Stimulated activated CD8-positive, alpha-beta memory T cell treated with anti-CD3 and anti-CD28 coated beads, Interleukin-2, amount 100 ng/mL, for 48 hours (primary cell): ENCODE data around the gene OR2G3.
A peak's percentile ranks its signal among the peaks of the same experiment; 100 is the strongest.

Experiments used
- DNase-seq, 2 donors: peaks; one replicate each; pipeline ENCODE4 v3.0.0-alpha.2; 2020; ENCODE audit warnings: low read depth in 2 of 2

Gene OR2G3

DNA sequence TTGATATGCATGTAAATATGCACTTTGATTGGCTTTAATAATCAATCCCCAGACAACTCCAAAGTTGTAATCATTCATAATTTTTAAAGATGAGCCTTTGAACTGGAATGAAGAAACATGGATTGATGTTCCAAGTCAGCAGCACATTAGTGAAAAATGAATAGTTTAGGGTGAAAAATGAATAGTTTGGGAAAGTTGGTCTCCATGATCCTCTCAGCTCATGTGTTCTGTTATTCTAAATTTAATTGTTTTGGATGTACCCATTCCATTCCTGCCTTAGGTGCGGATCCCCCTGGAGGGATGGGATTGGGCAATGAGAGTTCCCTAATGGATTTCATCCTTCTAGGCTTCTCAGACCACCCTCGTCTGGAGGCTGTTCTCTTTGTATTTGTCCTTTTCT lies at the start of gene OR2G3:
TSS of gene OR2G3 (plus strand) at position 301 of the 400 bp plus-strand sequence. CDS start at position 301, 0 bp downstream.
- DNase-seq, result no peak

DNA sequence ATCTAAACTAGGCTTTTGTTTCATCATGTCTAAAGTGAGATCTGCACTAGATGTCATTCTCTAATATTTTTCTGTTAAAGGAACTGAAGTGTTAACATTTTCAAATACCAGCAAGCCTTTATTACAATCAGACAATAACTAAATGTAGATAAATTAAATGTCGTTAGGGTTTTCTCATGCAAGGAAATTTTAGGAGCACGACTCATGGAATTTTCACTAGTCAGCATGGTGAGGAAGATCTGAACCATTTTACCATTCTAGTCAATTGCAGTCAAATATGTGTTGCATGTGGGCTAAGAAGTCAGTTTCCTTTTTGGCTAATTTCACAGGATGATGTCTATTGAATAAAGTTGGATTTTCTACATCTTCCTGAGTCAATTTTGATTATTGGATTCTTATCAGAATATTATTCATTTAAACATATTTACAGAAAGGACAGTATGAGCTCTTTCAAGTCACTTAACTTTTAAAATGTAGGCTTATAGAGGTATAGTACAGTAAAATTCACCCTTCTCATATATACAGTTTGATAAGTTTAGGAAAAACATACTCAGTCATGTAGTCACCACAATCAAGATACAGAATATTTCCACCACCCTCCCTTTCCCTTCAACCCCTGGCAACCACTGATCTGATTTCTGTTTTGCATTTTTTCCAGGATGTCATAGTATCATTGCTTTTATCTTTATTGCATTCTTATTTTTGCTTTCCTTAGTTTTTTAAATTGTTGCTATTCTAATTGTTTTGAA lies 47.3 kb upstream of the OR2G3 start:
- no peak for DNase-seq

DNA sequence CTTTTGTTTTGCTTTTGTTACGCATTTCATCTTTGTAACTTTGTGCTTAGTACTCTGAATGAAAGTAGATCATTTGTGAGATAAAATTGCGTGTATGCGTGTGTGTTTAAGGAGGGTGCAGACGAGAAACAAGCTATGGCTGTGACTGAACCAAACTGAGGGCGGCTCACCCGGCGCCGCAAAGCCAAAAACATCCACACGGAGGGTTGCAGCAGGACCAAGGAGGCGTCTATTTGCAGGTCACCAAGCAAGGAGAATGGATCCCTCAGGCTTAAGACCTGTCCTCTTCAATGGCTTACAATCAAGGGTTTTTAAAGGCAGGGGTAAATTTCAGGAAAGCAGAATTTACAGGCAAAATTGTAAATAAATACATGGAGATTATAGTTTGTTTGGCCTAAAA lies 43.7 kb upstream of the OR2G3 start:
- DNase-seq, result no peak

DNA sequence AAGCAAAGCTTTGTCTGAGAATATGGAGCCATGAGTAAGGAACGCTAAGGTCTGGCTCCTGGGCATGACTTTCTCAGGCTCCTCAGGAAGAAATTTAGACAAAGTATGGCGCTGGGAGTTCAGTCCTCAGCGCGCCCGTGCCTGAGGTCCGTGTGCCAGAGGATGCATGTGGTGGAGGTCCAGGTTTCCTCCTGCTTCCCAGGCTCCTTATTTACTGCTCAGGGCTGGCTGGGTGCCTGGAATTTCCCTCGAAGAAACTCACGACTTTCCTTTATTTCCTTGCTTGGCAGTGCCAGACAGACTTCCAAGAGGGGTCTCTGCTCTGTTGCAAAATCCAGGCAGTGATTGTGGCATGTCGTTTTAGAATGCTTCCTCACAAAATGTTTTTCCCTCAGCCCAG lies 43.2 kb upstream of the OR2G3 start:
- no peak for DNase-seq

DNA sequence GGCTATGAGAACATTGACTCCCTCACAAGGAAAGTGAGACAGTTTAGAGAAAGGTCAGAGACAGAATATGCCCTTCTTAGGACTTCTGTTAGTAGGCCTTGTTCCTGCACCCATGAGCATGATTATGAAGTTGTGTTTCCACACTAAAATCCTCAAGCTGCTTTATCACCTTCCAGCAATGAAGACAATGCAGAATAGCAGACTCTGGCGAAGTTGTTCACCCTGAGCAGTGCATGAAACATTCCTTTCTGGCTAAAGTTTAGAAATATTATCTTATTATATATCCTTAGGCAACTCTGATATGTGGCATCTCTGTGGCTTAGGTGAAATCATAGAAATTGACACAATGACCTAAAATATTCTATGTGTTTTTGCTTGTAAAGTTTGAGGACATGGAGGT lies 31.1 kb upstream of the OR2G3 start:
- DNase-seq, result no peak

DNA sequence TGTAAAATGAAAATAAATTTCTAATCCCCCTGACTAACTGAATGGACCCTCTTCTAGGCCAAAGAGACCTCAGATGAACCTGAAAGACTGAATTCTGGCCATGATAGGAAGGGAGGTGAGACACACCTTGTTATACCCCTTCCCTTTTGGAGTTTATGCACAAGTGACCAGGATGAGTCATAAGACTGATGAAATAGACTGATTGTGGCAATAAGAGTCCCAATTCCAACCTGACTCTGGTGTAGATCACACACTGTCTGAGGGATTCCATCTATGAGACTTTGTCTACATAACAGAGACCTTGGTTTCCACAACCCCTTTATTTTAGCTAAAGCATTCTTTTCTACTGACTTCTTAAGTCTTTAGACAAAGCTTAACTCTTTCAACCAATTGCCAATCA lies 30.7 kb upstream of the OR2G3 start:
- DNase-seq, result no peak

DNA sequence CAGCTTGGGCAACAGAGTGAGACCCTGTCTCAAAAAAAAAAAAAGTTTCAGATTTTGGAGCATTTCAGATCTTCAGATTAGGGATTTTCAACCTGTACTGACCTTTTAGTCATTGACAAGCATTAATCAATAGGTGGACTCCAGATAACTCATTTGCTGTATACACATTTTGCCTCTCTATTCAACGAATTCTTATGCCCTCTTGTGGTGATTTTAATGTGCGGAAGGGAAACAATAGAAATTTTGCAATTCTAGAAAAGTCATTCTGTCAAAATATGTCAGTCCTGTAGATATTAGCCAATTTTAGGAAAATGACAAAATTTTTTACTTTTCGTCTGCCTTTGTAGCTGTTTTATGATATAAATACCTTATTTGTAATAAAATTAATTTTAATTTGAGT lies 28.9 kb upstream of the OR2G3 start:
- no peak for DNase-seq

DNA sequence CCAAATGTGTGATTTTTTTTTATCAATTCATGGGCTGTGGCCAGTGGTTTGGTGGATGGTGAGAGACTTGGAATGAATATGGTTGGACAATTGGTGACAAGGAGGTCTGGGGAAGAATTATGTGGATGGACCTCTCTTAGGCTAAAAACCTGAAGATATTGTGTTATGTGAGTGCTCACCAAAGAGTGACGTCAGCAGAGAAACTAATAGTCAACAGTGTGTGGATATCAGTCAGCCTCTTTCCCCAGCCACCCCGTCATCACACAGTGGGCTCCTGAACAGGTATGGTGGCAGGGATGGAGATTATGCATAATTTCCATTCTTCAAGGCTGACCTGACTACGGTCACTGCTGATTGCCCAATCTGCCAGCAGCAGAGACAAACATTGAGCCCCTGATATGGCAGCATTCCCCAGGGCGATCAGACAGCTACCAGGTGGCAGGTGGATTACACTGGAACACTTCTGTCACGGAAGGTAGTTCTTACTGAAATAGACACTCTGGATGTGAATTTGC lies 26.4 kb upstream of the OR2G3 start:
- no peak for DNase-seq

DNA sequence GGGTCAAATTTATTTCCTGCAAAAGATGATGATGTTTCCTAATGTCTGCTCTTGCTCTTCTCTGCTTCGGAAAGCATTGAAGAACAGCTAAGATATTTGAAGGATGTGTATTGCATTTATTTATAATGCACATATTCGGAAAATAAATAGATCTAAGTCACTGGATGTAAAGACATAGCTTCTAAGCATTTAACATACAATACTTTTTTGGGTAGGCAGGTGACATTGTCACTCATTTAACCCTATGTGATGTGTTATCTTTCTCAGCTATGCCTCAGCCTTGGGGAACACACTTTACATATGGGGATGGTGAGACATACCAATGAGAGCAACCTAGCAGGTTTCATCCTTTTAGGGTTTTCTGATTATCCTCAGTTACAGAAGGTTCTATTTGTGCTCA lies 17.3 kb upstream of the OR2G3 start, which contains the start of gene OR2G2:
TSS of gene OR2G2 (plus strand) at position 301 of the 400 bp plus-strand sequence. CDS start at position 301, 0 bp downstream.
- DNase-seq, result no peak

DNA sequence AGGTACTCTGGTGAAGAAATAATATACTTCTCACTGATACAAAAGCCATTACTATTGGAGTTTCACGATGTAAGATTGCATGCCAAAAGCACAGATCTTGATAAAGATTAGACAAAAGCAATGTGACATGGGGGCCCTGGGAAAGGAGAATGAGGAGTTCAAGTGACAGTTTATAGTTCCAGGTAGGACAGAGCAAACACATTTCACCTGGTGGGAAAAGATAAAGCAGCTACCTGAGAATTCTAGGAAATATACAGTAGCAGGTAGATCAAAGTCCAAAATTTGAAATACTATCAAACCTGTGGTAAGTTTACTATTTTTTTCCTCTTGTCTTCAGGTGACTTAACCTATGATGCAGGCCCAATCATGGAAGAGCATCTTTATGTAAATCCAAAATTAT lies 8.0 kb downstream of the OR2G3 start:
- no peak for DNase-seq

DNA sequence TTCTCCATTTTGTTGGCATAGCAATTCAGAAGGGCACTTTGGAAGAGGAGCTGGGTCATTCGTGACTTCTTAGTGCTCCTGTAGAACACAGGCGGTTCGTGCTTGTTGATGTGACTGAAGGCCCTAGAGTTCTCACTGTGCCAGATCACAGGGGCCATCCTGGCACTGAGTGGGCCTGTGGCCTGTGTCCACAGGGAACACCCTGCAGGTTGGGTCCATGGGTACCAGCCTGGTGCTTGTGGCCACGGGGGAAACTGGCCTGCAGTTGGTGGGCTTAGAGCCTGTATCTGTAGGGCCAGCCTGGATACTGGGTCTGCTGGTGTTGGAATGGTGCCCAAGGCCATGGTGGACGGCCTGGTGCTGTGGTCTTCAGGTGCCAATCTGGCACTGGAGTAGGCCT lies 9.2 kb downstream of the OR2G3 start:
- DNase-seq, result no peak

DNA sequence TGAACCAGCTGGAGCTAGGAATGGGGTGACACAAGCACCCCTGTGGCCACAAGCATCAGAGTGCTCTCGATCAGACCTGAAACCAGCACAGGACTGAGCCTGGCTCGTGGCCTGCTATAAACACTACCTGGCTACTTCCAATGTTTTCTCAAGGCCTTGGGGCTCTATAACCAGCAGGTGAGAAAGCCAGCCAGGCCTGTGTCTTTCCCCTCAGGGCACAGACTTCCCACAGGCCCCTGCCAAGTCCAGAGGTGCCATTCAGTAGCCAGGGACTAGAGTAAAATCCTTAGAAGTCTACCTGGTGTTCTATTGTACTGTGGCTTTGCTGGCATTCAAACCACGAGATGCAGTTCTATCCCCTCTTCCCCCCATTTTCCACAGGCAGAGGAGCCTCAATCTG lies 22.6 kb downstream of the OR2G3 start:
- no peak for DNase-seq

DNA sequence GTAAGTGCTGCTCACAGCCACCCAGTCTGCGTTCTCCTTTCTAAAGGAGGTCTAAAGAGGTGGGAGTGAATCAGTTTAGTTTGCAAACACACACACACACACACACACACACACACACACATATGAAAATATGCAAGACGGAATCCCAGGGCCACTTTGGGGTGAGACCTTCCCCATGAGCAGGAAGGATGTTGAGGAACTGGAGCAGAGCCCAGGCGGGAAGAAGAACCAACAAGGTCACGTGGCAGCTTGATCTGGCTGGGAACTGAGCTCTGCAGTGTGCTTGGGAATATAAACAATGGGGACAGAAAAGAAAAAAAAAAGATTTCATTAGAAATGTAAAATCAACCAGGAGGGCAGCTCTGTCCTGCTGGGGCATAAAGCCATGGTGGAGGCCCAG lies 32.6 kb downstream of the OR2G3 start:
- DNase-seq, result no peak

DNA sequence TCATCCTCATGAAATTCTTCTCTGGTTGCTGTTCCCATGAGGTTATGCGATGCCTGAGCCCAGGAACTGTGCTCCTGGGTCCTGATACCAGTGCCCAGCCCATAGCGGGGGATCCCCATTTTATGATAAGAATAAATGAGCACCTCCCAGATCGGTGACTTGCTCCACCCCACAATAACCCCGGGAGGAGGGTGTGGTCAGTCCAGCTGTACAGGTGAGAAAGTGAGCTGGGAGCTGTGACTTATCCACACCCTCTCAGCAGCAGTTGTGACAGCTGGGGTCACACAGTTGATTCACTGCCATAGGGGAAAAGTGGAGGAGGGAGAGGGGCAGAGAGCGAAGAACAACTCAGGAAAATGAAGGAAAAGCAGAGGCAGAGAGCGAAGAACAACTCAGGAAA lies 33.4 kb downstream of the OR2G3 start:
- no peak for DNase-seq

DNA sequence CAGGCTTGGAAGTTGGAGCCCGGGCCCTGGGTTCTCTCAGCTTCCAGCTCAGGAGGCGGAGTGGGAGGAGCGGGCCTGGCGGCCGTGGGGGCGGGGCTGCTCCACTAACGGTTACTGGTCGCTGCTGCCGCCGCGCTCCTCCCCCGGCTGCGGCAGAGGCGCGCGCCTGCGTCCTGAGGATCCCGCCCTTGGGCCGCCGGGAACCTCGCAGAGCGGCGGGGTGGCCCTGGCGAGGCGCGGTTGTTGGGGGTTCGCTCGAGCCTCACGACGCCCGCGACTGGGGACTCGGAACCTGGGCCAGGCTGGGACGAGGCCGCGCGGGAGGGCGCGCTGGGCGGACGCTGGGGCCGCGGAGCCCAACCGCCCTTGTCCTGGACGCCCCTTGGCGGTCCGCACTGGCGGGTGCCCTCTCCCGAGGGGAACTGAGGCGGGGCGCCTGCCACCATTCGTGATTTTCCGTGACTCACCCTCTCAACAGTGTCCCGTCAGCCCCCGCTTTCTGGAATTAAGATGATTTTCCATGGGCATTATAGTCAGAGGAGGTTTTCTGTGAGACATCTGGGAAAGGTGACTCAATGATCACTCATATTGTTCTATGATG lies 34.1 kb downstream of the OR2G3 start:
- DNase-seq, result peak; percentile 15 to 37

DNA sequence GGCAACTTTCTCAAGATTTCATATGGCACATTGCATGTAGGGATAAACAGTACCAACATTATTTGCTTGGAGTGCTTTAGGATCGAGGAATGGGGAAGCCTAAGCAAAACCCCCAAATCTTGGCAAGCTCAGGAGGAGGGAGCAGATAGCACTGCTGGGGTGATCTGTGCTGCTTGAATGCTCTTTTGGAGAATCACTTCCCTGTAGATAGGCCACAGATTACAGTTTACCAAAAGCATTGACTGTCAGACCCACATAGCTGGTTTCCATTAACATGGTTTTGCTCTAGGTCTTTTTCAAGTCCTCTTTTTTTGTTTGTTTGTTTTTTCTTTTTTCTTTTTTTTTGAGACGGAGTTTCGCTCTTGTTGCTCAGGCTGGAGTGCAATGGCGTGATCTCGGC lies 37.4 kb downstream of the OR2G3 start:
- no peak for DNase-seq

DNA sequence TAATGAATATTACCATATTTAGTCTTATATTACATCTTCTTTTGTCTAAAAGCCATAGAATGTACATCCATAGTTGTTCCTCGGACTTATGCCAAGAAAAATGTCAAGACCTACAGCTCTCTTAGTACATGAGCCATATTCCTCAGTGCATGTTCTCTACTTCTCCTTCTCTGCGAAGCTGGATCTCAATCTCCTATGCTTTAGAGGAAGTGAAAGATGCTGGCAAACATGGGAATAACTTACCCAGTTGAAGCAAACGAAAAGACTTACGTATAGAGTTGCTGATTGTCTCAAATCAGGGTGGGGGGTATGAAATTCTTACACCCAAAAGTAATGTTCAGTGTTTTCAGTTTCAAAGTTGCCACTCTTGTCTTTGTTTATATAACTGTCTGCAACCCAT lies 41.5 kb downstream of the OR2G3 start:
- no peak for DNase-seq

DNA sequence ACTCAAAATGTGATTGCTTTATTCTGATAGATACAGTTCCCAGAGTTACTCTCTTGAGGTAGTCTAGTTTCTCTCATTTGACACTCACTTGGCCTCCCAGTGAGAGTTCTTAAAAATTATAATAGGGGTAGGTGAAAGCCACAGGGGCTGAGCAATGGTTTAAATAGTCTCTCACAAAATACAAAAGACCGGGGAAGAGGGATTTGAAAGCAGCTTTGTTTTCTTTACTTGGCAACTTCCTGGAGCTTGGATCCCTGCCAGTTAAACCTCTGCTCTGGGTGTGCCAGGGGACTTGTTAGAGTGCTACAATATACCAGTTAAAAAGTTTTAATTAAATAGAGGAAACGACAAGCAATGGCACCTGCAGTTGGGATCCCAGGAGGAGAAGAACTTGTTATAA lies 42.5 kb downstream of the OR2G3 start:
- no peak for DNase-seq

DNA sequence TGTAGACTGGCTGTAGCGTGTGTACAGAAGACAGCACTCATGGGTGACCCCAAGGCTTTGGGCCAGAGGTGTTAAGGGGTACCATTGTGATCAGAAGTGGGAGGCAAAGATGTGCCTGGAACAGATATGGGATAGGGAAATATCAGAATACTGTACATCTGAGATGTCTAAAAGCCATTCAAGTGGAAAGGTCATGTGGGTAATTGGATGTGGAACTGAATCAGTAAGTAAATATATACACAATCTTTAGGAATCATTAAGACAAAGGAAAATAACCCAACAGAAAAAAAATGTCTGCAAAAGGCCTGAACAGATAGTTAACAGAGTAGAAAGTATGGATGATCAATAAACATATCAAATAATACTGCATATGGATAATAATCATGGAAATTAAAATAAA lies 47.7 kb downstream of the OR2G3 start:
- DNase-seq, result no peak
